Esophagus squamous epithelium (tissue), 4 donors: ENCODE data around the gene EOLA1.

ENCODE experiments used
- CTCF ChIP-seq, 6 experiments: fragments of 450-650 bp in 4 of 6; fragments of 200-600 bp in 2 of 6; sonication (generic) in 2 of 6; IDR thresholded peaks; one replicate each; pipeline ENCODE4 v1.5.1; 2016 to 2019; ENCODE audit warnings: antibody characterized with exemption in 6 of 6, mild to moderate bottlenecking in 4 of 6, moderate library complexity in 4 of 6
- POLR2A ChIP-seq, 4 donors: fragments of 450-650 bp; IDR thresholded peaks; one replicate each; pipeline ENCODE4 v1.6.1; 2017; ENCODE audit warnings: antibody characterized with exemption in 4 of 4, mild to moderate bottlenecking in 4 of 4, moderate library complexity in 3 of 4

GRCh38 chrX:149494844-149495565 is 45.8 kb upstream of the EOLA1 start:
- TF ChIP-seq CTCF (IDR thresholded peaks at IDR 0.05) (no peak), POLR2A (IDR thresholded peaks at IDR 0.05) (no peak)
